Heart left ventricle (tissue), 16 donors: ENCODE data around the gene PRKRIP1. TPM values are rescaled to one million over a fixed set of nuclear protein-coding genes. Genes with fewer than 3 reads are reported as not detected.

Experiments used
- ATAC-seq, 4 donors: fragments of 200-7000 bp; cut with Tn5 transposase; one replicate each; pipeline ENCODE4 v1.9.1; 2020 to 2022; ENCODE audit warnings: moderate library complexity in 4 of 4, mild to moderate bottlenecking in 3 of 4, moderate number of reproducible peaks in 1 of 4
- DNase-seq, 5 donors: peaks; one replicate each; pipeline ENCODE4 v3.0.0-alpha.2; 2020
- H3K27ac ChIP-seq, 12 donors: fragments of 200-600 bp; sonication (generic) in 4 of 12; one replicate each; pipeline versions ENCODE4 v1.5.0 to v1.8.0; 2016 to 2022; ENCODE audit warnings: mild to moderate bottlenecking in 2 of 12
- H3K27me3 ChIP-seq, 9 donors: fragments of 200-600 bp; sonication (generic) in 2 of 9; one replicate each; pipeline versions ENCODE4 v1.5.1 to v1.8.0; 2016 to 2022; ENCODE audit warnings: mild to moderate bottlenecking in 3 of 9
- H3K36me3 ChIP-seq, 9 donors: fragments of 200-600 bp; sonication (generic) in 2 of 9; one replicate each; pipeline versions ENCODE4 v1.5.0 to v1.8.0; 2018 to 2022; ENCODE audit warnings: mild to moderate bottlenecking in 2 of 9
- H3K4me1 ChIP-seq, 12 donors: fragments of 200-600 bp; sonication (generic) in 4 of 12; one replicate each; pipeline versions ENCODE4 v1.5.0 to v1.8.0; 2016 to 2022; ENCODE audit warnings: mild to moderate bottlenecking in 3 of 12
- H3K4me3 ChIP-seq, 12 donors: fragments of 200-600 bp; sonication (generic) in 4 of 12; one replicate each; pipeline versions ENCODE4 v1.5.0 to v1.8.0; 2017 to 2022; ENCODE audit warnings: mild to moderate bottlenecking in 9 of 12, moderate library complexity in 4 of 12
- H3K9me3 ChIP-seq, 12 donors: fragments of 200-600 bp; sonication (generic) in 4 of 12; one replicate each; pipeline versions ENCODE4 v1.5.0 to v1.8.0; 2016 to 2022; ENCODE audit warnings: mild to moderate bottlenecking in 1 of 12
- CTCF ChIP-seq, 12 donors: fragments of 200-600 bp; sonication (generic) in 4 of 12; IDR thresholded peaks; one replicate each; pipeline versions ENCODE4 v1.5.0 to v1.8.0; 2018 to 2022; ENCODE audit warnings: antibody characterized with exemption in 12 of 12, mild to moderate bottlenecking in 5 of 12
- POLR2A ChIP-seq, 2 donors: fragments of 450-650 bp; IDR thresholded peaks; one replicate each; pipeline ENCODE4 v1.6.1; 2017; ENCODE audit warnings: antibody characterized with exemption in 2 of 2, mild to moderate bottlenecking in 2 of 2, moderate library complexity in 2 of 2
- WGBS, 4 donors: extraction: QIAGEN DNeasy Blood & Tissue Kit in 2 of 4; methylation state at CpG; one replicate each; pipeline versions ENCODE4 v1.1.5 to v1.1.7; 2013 to 2018; 5-methylcytosine and 5-hydroxymethylcytosine counted together
- intact Hi-C, 10 donors: fragments of 100-400 bp; cut with DNase I; formaldehyde crosslinking; loops; one replicate each; pipeline versions ENCODE4 v1.11.1 to v1.14.2; 2022
- polyA plus RNA-seq, 2 donors: library from polyadenylated mRNA; stranded (reverse); fragments of 200-250 nt; gene quantifications; one replicate each; pipeline ENCODE4 v1.2.3, GENCODE V29; 2013
- total RNA-seq, 9 donors: library from RNA; depleted of rRNA in 2 of 9; stranded (reverse); fragments of >200 nt in 2 of 9; fragmentation: NEBNext Ultra II Directional in 3 of 9; extraction: Animal tissue kit (Norgen Biotek cat#: 25700) in 3 of 9; gene quantifications; one replicate each; pipeline versions ENCODE4 v1.1.0 to v1.2.4, GENCODE V29; 2016 to 2023
- donor health status: ischemic (EF 13 %, LVEDD 7.1; RV severe dilation, severe dysfunction).
- donor health status: healthy with polysubstance abuse.
- donor health status: DM: no; HTN: yes; CAD: no.
- donor health status: DM: no; HTN: no; CAD: no.
- donor health status: ischemic (EF 25% LVEDD 6.9; RV normal size, moderate dysfunction).
- donor health status: ischemic (EF 25% LVEDD 5.7; RV mildly dilated, moderate dysfunction).
- donor health status: healthy.
- donor health status: DM: yes; HTN: yes; CAD: no.
- donor health status: ischemic (EF 35%, LVEDD 5.7; RV mildly dilated, moderate dysfunction).
- donor health status: nonischemic (EF 11% LVEDD 7.7; RV severe dilation, severe dysfunction).
- donor health status: DM: yes; HTN: yes; CAD: no.
- donor health status: PGD.
- donor health status: ischemic (EF 29% LVEDD 5.4; RV normal size, mild dysfunction).
- donor health status: nonischemic (EF 23%, LVEDD 6.1; RV moderate dilation, normal function).

PRKRIP1 gene
- total and polyA plus RNA-seq, 11 donors: 7.4 to 15.2 (median 11.7) TPM

GRCh38 chr7:102429141-102429899, 33.2 kb downstream of the PRKRIP1 start:
- H3K36me3 ChIP-seq: peaks cover 0 to 39% (median 27%) of the 10 kb centered on the region in 9 donors
- no peak overlapping the region for H3K4me3 ChIP-seq
- no peak for TF ChIP-seq CTCF (IDR thresholded peaks at IDR 0.05)
- no peak for TF ChIP-seq POLR2A (IDR thresholded peaks at IDR 0.05)
- no peaks in the 10 kb centered on the region for H3K27me3 ChIP-seq
- intact Hi-C loops: no loop called here
- H3K4me1 ChIP-seq: peaks cover 0 to 70% (median 4%) of the 10 kb centered on the region in 12 donors
- DNase-seq: no peak
- H3K9me3 ChIP-seq: no peaks in the 10 kb centered on the region
- 93 to 95% (median 93%) methylated on average over 10 of the region's 10 CpGs for WGBS, 4 donors
- ATAC-seq: no peak
- peak overlapping the region in 1 of 12 donors; percentile 83 for H3K27ac ChIP-seq

DNA sequence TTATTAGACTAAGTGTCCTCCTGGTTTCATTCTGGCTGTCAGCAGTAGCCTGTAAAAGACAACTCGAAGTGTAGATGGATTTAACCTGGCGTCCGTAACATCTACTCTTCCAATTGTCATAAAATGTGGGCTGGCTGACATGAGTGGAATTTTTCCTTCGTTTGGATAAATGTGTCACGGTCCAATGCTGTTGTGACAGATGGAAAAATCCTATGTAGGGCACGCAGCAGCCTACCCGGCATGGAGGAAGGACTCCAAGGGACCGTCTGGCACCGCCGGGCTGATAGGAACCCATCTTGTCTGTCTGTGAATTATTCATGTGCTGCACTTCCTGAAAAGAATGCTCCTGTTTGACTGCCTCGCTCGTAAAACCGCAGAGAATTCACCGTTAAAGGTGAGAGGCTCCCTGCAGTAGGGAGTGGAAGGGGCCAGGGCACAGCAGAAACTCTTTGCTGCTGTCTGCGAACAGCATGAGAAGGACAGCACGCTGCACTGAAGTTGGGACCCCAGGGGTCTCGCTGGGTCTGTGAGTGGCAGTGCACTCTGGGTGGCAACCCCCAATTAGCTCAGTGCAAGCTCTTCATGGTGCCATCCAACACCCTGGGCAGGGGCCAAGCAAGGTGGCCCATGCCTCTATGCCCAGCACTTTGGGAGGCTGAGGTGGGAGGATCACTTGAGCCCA, 35.6 kb downstream of the PRKRIP1 start:
- no peaks in the 10 kb centered on the region for H3K9me3 ChIP-seq
- intact Hi-C loops: no loop called here
- WGBS, 4 donors: 50 to 78% (median 60%) methylated on average over 17 of the region's 17 CpGs
- H3K4me1 ChIP-seq: peaks cover 0 to 55% (median 5%) of the 10 kb centered on the region in 12 donors
- no peak for TF ChIP-seq CTCF (IDR thresholded peaks at IDR 0.05)
- no peak for TF ChIP-seq POLR2A (IDR thresholded peaks at IDR 0.05)
- H3K36me3 ChIP-seq: peaks cover 0 to 15% (median 9%) of the 10 kb centered on the region in 9 donors
- peak overlapping the region in 1 of 12 donors; percentile 15 for H3K4me3 ChIP-seq
- H3K27ac ChIP-seq: peak overlapping the region in 3 of 12 donors; percentile 10 to 83 (median 30)
- ATAC-seq (no peak), DNase-seq (no peak)
- no peaks in the 10 kb centered on the region for H3K27me3 ChIP-seq

- TF ChIP-seq CTCF (IDR thresholded peaks at IDR 0.05) (no peak), POLR2A (IDR thresholded peaks at IDR 0.05) (no peak)
- intact Hi-C loops: loop anchor here in 1 of 10 donors (1.0 kb wide), 1 partner anchor 36 kb away; the partner anchor contains the start of gene PRKRIP1
- Histone ChIP-seq H3K27me3 (no peaks in the 10 kb centered on the region), H3K9me3 (no peaks in the 10 kb centered on the region), H3K36me3 (peaks cover 0 to 10% (median 1%) of the 10 kb centered on the region in 9 donors), H3K4me1 (peaks cover 0 to 46% (median 5%) of the 10 kb centered on the region in 12 donors), H3K4me3 (peak overlapping the region in 11 of 12 donors; percentile 73 to 95 (median 86)), H3K27ac (peak overlapping the region in 9 of 12 donors; percentile 35 to 83 (median 60))
- 37 to 54% (median 45%) methylated on average over 19 to 27 of the region's 27 CpGs for WGBS, 4 donors
- DNase-seq (no peak), ATAC-seq (peak in 2 of 4 donors; percentile 18 to 21)
Observed at GRCh38 chr7:102432442-102433218, 36.5 kb downstream of the PRKRIP1 start.
